Measurements from ENCODE around the gene GAGE12D. TPM values are rescaled to one million over a fixed set of nuclear protein-coding genes. Genes with fewer than 3 reads are reported as not detected.
"Not testable (repeated sequence)": the region's sequence is repeated elsewhere in the genome, so short reads cannot be mapped to it uniquely, and the experiment has no call there.

Gene GAGE12D, protein sequence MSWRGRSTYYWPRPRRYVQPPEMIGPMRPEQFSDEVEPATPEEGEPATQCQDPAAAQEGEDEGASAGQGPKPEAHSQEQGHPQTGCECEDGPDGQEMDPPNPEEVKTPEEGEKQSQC
- total RNA-seq: not detected in 2 replicates

DNA sequence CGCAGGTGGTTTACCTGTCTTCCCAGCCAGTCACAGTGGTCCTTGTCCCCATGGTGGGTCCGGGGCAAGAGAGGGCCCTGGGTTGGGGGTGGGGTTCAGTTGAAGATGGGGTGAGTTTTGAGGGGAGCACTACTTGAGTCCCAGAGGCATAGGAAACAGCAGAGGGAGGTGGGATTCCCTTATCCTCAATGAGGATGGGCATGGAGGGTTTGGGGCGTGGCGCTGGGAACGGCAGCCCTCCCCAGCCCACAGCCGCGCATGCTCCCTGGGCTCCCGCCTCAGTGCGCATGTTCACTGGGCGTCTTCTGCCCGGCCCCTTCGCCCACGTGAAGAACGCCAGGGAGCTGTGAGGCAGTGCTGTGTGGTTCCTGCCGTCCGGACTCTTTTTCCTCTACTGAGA lies at the start of gene GAGE12D:
Gene GAGE12D, plus strand, starts transcription at position 301 of the 400 bp plus-strand sequence. CDS start 1,155 bp downstream, outside the sequence.
- not testable (repeated sequence) for DNase-seq (ENCODE audit: low read depth); H3K4me3 ChIP-seq (ENCODE audit: low read depth, low read length)

DNA sequence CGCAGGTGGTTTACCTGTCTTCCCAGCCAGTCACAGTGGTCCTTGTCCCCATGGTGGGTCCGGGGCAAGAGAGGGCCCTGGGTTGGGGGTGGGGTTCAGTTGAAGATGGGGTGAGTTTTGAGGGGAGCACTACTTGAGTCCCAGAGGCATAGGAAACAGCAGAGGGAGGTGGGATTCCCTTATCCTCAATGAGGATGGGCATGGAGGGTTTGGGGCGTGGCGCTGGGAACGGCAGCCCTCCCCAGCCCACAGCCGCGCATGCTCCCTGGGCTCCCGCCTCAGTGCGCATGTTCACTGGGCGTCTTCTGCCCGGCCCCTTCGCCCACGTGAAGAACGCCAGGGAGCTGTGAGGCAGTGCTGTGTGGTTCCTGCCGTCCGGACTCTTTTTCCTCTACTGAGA lies 9.7 kb upstream of the GAGE12D start, which contains the start of gene GAGE12C:
Gene GAGE12C, plus strand, starts transcription at position 301 of the 400 bp plus-strand sequence. CDS start 1,155 bp downstream, outside the sequence.
- not testable (repeated sequence) for DNase-seq (ENCODE audit: low read depth)

DNA sequence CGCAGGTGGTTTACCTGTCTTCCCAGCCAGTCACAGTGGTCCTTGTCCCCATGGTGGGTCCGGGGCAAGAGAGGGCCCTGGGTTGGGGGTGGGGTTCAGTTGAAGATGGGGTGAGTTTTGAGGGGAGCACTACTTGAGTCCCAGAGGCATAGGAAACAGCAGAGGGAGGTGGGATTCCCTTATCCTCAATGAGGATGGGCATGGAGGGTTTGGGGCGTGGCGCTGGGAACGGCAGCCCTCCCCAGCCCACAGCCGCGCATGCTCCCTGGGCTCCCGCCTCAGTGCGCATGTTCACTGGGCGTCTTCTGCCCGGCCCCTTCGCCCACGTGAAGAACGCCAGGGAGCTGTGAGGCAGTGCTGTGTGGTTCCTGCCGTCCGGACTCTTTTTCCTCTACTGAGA lies 9.5 kb downstream of the GAGE12D start, which contains the start of gene GAGE12E:
Gene GAGE12E, plus strand, starts transcription at position 301 of the 400 bp plus-strand sequence. CDS start 1,155 bp downstream, outside the sequence.
- H3K4me3 ChIP-seq (ENCODE audit: low read depth, low read length); DNase-seq (ENCODE audit: low read depth): not testable (repeated sequence)

More for the DNA sequence above, 9.7 kb upstream of the GAGE12D start, which contains the start of gene GAGE12C:
- H3K4me3 ChIP-seq (ENCODE audit: low read depth, low read length): not testable (repeated sequence)

DNA sequence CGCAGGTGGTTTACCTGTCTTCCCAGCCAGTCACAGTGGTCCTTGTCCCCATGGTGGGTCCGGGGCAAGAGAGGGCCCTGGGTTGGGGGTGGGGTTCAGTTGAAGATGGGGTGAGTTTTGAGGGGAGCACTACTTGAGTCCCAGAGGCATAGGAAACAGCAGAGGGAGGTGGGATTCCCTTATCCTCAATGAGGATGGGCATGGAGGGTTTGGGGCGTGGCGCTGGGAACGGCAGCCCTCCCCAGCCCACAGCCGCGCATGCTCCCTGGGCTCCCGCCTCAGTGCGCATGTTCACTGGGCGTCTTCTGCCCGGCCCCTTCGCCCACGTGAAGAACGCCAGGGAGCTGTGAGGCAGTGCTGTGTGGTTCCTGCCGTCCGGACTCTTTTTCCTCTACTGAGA lies 19.0 kb downstream of the GAGE12D start, which contains the start of gene GAGE12F:
Gene GAGE12F, plus strand, starts transcription at position 301 of the 400 bp plus-strand sequence. CDS start 1,155 bp downstream, outside the sequence.
- DNase-seq (ENCODE audit: low read depth): not testable (repeated sequence)

DNA sequence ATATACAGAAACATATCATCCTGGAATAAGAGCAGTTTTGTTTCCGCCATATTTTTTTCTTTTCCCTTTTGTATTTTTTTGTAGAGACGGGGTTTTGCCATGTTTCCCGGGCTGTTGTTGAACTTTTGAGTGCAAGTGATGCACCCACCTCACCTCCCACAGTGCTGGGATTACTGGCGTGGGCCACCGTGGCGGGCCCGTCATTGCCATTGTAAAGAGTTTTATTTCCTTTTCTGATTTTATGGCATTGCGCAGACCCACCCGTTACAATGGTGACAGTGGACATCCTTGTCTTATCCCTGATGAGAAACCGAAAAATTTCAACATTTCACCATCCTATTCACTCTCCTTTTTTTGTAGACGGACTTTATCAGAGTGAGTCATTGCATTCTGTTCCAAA lies 27.2 kb downstream of the GAGE12D start:
- H3K4me3 ChIP-seq (ENCODE audit: low read depth, low read length); DNase-seq (ENCODE audit: low read depth): not testable (repeated sequence)

More for the DNA sequence above, 19.0 kb downstream of the GAGE12D start, which contains the start of gene GAGE12F:
- H3K4me3 ChIP-seq (ENCODE audit: low read depth, low read length): not testable (repeated sequence)

DNA sequence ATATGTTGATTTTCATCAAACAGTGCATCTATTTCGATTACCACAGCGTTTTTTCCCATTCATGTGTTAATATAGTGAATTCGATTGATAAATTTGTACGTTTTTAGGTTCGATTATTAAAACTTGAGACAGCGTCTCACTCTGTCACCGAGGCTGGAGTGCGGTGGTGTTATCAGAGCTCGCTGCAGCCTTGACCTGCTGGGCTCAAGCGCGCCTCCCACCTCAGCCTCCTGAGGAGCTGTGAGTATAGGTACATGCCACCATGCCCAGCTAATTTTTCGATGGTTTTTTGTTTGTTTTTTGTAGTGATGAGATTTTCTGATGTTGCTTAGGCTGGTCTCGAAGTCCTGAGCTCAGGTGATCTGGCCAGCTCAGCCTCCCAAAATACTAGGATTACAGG lies 27.6 kb downstream of the GAGE12D start:
- H3K4me3 ChIP-seq (ENCODE audit: low read depth, low read length); DNase-seq (ENCODE audit: low read depth): not testable (repeated sequence)

DNA sequence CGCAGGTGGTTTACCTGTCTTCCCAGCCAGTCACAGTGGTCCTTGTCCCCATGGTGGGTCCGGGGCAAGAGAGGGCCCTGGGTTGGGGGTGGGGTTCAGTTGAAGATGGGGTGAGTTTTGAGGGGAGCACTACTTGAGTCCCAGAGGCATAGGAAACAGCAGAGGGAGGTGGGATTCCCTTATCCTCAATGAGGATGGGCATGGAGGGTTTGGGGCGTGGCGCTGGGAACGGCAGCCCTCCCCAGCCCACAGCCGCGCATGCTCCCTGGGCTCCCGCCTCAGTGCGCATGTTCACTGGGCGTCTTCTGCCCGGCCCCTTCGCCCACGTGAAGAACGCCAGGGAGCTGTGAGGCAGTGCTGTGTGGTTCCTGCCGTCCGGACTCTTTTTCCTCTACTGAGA lies 28.6 kb downstream of the GAGE12D start, which contains the start of gene GAGE12G:
Gene GAGE12G, plus strand, starts transcription at position 301 of the 400 bp plus-strand sequence. CDS start 1,155 bp downstream, outside the sequence.
- not testable (repeated sequence) for H3K4me3 ChIP-seq (ENCODE audit: low read depth, low read length); DNase-seq (ENCODE audit: low read depth)

DNA sequence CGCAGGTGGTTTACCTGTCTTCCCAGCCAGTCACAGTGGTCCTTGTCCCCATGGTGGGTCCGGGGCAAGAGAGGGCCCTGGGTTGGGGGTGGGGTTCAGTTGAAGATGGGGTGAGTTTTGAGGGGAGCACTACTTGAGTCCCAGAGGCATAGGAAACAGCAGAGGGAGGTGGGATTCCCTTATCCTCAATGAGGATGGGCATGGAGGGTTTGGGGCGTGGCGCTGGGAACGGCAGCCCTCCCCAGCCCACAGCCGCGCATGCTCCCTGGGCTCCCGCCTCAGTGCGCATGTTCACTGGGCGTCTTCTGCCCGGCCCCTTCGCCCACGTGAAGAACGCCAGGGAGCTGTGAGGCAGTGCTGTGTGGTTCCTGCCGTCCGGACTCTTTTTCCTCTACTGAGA lies 38.1 kb downstream of the GAGE12D start, which contains the start of gene GAGE12H:
Gene GAGE12H, plus strand, starts transcription at position 301 of the 400 bp plus-strand sequence. CDS start 1,155 bp downstream, outside the sequence.
- not testable (repeated sequence) for DNase-seq (ENCODE audit: low read depth); H3K4me3 ChIP-seq (ENCODE audit: low read depth, low read length)

DNA sequence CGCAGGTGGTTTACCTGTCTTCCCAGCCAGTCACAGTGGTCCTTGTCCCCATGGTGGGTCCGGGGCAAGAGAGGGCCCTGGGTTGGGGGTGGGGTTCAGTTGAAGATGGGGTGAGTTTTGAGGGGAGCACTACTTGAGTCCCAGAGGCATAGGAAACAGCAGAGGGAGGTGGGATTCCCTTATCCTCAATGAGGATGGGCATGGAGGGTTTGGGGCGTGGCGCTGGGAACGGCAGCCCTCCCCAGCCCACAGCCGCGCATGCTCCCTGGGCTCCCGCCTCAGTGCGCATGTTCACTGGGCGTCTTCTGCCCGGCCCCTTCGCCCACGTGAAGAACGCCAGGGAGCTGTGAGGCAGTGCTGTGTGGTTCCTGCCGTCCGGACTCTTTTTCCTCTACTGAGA lies 47.7 kb downstream of the GAGE12D start, which contains the start of gene GAGE2A:
Gene GAGE2A, plus strand, starts transcription at position 301 of the 400 bp plus-strand sequence. CDS start 1,155 bp downstream, outside the sequence.
- H3K4me3 ChIP-seq (ENCODE audit: low read depth, low read length); DNase-seq (ENCODE audit: low read depth): not testable (repeated sequence)

DNA sequence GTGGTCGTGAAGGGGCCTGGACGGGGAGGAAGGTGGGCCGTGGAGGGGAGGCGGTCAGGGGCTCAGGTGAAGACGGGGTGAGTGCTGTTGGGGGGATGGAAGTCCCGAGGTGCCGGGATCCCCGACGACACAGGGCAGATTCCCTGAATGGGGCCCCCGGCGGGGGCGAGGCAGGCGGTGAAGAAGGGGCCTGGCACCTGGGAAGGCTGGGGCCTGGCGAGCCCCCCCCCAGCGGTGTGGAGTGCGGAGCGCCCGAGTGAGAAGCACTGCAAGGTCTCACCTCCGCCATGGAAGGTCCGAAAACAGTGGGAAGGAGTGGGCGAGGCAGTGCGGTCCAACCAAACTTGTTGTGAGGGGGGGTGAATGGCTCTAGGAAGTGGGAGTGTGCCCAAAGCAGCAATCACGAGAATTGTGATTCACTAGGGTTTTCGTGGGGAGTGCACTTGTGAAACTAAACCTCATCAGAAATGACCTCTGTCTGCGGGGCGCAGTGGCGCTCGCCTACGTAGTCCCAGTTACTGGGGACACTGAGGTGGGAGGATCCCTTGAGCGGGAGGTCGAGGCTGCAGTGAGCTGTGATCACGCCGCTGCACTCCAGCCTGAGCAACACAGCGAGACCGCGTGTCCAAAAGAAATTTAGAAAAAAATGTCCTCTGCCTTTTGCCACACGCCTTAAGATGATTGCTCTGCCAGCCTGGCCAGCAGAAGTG lies 48.4 kb downstream of the GAGE12D start:
- not testable (repeated sequence) for DNase-seq (ENCODE audit: low read depth); H3K4me3 ChIP-seq (ENCODE audit: low read depth, low read length)

DNA sequence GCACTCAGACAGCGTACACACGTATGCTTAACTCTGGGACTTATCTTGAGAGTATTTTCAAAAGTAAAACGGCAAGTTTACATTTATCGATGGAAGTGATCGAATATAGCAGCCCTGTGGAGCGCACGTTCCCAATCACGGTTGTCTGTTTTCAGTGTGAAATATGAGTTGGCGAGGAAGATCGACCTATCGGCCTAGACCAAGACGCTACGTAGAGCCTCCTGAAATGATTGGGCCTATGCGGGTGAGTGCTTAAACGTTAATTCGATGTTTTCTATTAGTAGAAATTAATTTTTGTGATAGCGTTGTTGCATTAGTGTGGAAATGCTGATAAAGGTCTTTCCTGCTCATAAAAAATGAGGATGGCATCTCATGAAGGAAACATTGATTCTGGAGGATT lies 49.0 kb downstream of the GAGE12D start:
- DNase-seq (ENCODE audit: low read depth); H3K4me3 ChIP-seq (ENCODE audit: low read depth, low read length): not testable (repeated sequence)

Small RNA genes within 50 kb of the gene (small RNA-seq; reads per million reads assigned to genes)
- not detected for gene GAGE12B

Other genes starting within 250 kb of the GAGE12D start
- not detected in 2 replicates for gene GAGE10, start 238.1 kb upstream of the GAGE12D start, total RNA-seq
- gene GAGE12J, start 219.7 kb upstream of the GAGE12D start, total RNA-seq: not detected in 2 replicates
- not detected in 2 replicates for gene GAGE13, start 210.2 kb upstream of the GAGE12D start, total RNA-seq
- gene GAGE12C, start 9.6 kb upstream of the GAGE12D start, total RNA-seq: not detected in 2 replicates
- not detected in 2 replicates for gene GAGE12E, start 9.6 kb downstream of the GAGE12D start, total RNA-seq
- not detected in 2 replicates for gene GAGE12F, start 19.1 kb downstream of the GAGE12D start, total RNA-seq
- not detected in 2 replicates for gene GAGE12G, start 28.7 kb downstream of the GAGE12D start, total RNA-seq
- gene GAGE12H, start 38.2 kb downstream of the GAGE12D start, total RNA-seq: not detected in 2 replicates
- not detected in 2 replicates for gene GAGE2A, start 47.8 kb downstream of the GAGE12D start, total RNA-seq
- not detected in 2 replicates for gene GAGE1, start 57.3 kb downstream of the GAGE12D start, total RNA-seq
- not detected in 2 replicates for gene PAGE1, start 154.3 kb downstream of the GAGE12D start, total RNA-seq

Measured in fibroblast of villous mesenchyme (primary cell).